ENCODE data around the gene TEX19.
A peak's percentile ranks its signal among the peaks of the same experiment; 100 is the strongest.

TEX19 gene

GRCh38 chr17:82358465-82359350, at the start of gene TEX19:
Gene TEX19, plus strand, starts transcription at chr17:82359247. Its CDS starts 2,904 bp downstream, at chr17:82362151.
- no peak for DNase-seq

GRCh38 chr17:82309656-82310570, 49.1 kb upstream of the TEX19 start:
- DNase-seq: no peak

GRCh38 chr17:82310877-82311276, 48.2 kb upstream of the TEX19 start:
- no peak for DNase-seq

- DNase-seq: no peak
Observed at GRCh38 chr17:82311971-82312370, 47.1 kb upstream of the TEX19 start.

GRCh38 chr17:82313195-82314011, 45.6 kb upstream of the TEX19 start:
- no peak for DNase-seq

GRCh38 chr17:82314012-82314726, 44.9 kb upstream of the TEX19 start:
- DNase-seq: no peak

GRCh38 chr17:82314727-82315605, 44.1 kb upstream of the TEX19 start:
- no peak for DNase-seq

- DNase-seq: peak; percentile 54
Observed at GRCh38 chr17:82315703-82316358, 43.2 kb upstream of the TEX19 start.

GRCh38 chr17:82316651-82317393, 42.2 kb upstream of the TEX19 start:
- no peak for DNase-seq

GRCh38 chr17:82317394-82318168, 41.5 kb upstream of the TEX19 start, which contains the start of gene CD7:
Gene CD7, minus strand, starts transcription at chr17:82317608. Its CDS starts 113 bp downstream, at chr17:82317495.
- DNase-seq: peak; percentile 74

- DNase-seq: no peak
Observed at GRCh38 chr17:82318169-82318498, 40.9 kb upstream of the TEX19 start.

GRCh38 chr17:82318772-82319606, 40.1 kb upstream of the TEX19 start:
- DNase-seq: no peak

- DNase-seq: no peak
Observed at GRCh38 chr17:82319619-82320062, 39.4 kb upstream of the TEX19 start.

GRCh38 chr17:82320140-82320840, 38.8 kb upstream of the TEX19 start:
- no peak for DNase-seq

- DNase-seq: peak; percentile 83
Observed at GRCh38 chr17:82320956-82321927, 37.8 kb upstream of the TEX19 start.

- no peak for DNase-seq
Observed at GRCh38 chr17:82321947-82322466, 37.0 kb upstream of the TEX19 start.

Data from CD4-positive, alpha-beta T cell treated with Interleukin-12 subunit alpha and Interleukin-12 subunit beta, for 1 hour (primary cell).